ENCODE measurements around the gene MXD1.
A peak's percentile ranks its signal among the peaks of the same experiment; 100 is the strongest.

The MXD1 gene

GRCh38 chr2:69947325-69947931, 32.5 kb downstream of the MXD1 start:
- no peak overlapping the region for H4K8ac ChIP-seq (ENCODE audit: low read depth, low read length)
- no peak overlapping the region for H2BK12ac ChIP-seq (ENCODE audit: low read length)
- no peak overlapping the region for H3K23ac ChIP-seq (ENCODE audit: low read depth, low read length, poor library complexity)
- no peak overlapping the region for H2BK5ac ChIP-seq (ENCODE audit: low read length)
- DNase-seq (ENCODE audit: low spot score): no peak
- H3K14ac ChIP-seq (ENCODE audit: low read length): no peak overlapping the region
- H2AFZ ChIP-seq (ENCODE audit: low read length): no peak overlapping the region
- H3K4me1 ChIP-seq (ENCODE audit: control insufficient read depth in 2 of 2, insufficient read depth in 1 of 2, low read depth in 1 of 2, low read length in 2 of 2): peaks cover 0 to 11% of the 10 kb centered on the region in 2 donors
- no peak overlapping the region for H2BK15ac ChIP-seq (ENCODE audit: low read length)
- no CpG with 5 or more reads among the region's 4 CpGs for WGBS, 2 donors (ENCODE audit: extremely low coverage in 2 of 2, insufficient read length in 2 of 2, insufficient replicate concordance in 1 of 2)
- H2AK5ac ChIP-seq (ENCODE audit: low read depth, low read length): no peak overlapping the region
- peaks cover 0 to 3% of the 10 kb centered on the region in 2 donors for H3K36me3 ChIP-seq (replicated peaks in 1 of 2; ENCODE audit: control insufficient read depth in 2 of 2, insufficient read depth in 2 of 2, low read length in 2 of 2)
- no peak overlapping the region for H2BK120ac ChIP-seq (ENCODE audit: low read depth, low read length)
- peaks cover 0 to 1% of the 10 kb centered on the region in 2 donors for H3K9me3 ChIP-seq (replicated peaks in 1 of 2; ENCODE audit: control insufficient read depth in 2 of 2, insufficient read depth in 1 of 2, low read depth in 1 of 2, low read length in 2 of 2)
- H3K27ac ChIP-seq (replicated peaks; ENCODE audit: low read length): no peak overlapping the region
- H3K79me1 ChIP-seq (ENCODE audit: low read depth, low read length): no peaks in the 10 kb centered on the region
- H3K9ac ChIP-seq (ENCODE audit: low read depth, low read length, poor library complexity): no peak overlapping the region
- no peak overlapping the region for H4K91ac ChIP-seq (ENCODE audit: low read depth, low read length, poor library complexity)
- H3K4me3 ChIP-seq (ENCODE audit: low read length in 2 of 2): no peak overlapping the region
- H3K4ac ChIP-seq (ENCODE audit: low read length): no peak overlapping the region
- no peak overlapping the region for H3K4me2 ChIP-seq (ENCODE audit: insufficient read depth, low read length, poor library complexity, severe bottlenecking)
- H3K27me3 ChIP-seq (ENCODE audit: control insufficient read depth in 3 of 3, insufficient read depth in 3 of 3, low read depth in 1 of 3, low read length in 3 of 3): no peaks in the 10 kb centered on the region
- no peak overlapping the region for H3K18ac ChIP-seq (ENCODE audit: low read length)

- no peak overlapping the region for H2BK120ac ChIP-seq (ENCODE audit: low read depth, low read length)
- H3K9me3 ChIP-seq (replicated peaks in 1 of 2; ENCODE audit: control insufficient read depth in 2 of 2, insufficient read depth in 1 of 2, low read depth in 1 of 2, low read length in 2 of 2): peaks cover 0 to under 1% of the 10 kb centered on the region in 2 donors
- no peak overlapping the region for H3K4ac ChIP-seq (ENCODE audit: low read length)
- no CpG with 5 or more reads among the region's 35 CpGs for WGBS, 2 donors (ENCODE audit: extremely low coverage in 2 of 2, insufficient read length in 2 of 2, insufficient replicate concordance in 1 of 2)
- no peak overlapping the region for H4K91ac ChIP-seq (ENCODE audit: low read depth, low read length, poor library complexity)
- H4K8ac ChIP-seq (ENCODE audit: low read depth, low read length): no peak overlapping the region
- H3K18ac ChIP-seq (ENCODE audit: low read length): peak overlapping the region; percentile 76
- no peak overlapping the region for H3K4me3 ChIP-seq (ENCODE audit: low read length in 2 of 2)
- H3K79me1 ChIP-seq (ENCODE audit: low read depth, low read length): no peaks in the 10 kb centered on the region
- H2BK5ac ChIP-seq (ENCODE audit: low read length): no peak overlapping the region
- H3K14ac ChIP-seq (ENCODE audit: low read length): no peak overlapping the region
- no peak overlapping the region for H3K9ac ChIP-seq (ENCODE audit: low read depth, low read length, poor library complexity)
- H3K4me2 ChIP-seq (ENCODE audit: insufficient read depth, low read length, poor library complexity, severe bottlenecking): no peak overlapping the region
- H3K36me3 ChIP-seq (replicated peaks in 1 of 2; ENCODE audit: control insufficient read depth in 2 of 2, insufficient read depth in 2 of 2, low read length in 2 of 2): no peaks in the 10 kb centered on the region
- H2BK12ac ChIP-seq (ENCODE audit: low read length): no peak overlapping the region
- no peak overlapping the region for H3K27ac ChIP-seq (replicated peaks; ENCODE audit: low read length)
- DNase-seq (ENCODE audit: low spot score): no peak
- peak overlapping the region; percentile 10 for H3K23ac ChIP-seq (ENCODE audit: low read depth, low read length, poor library complexity)
- peak overlapping the region; percentile 18 for H2AK5ac ChIP-seq (ENCODE audit: low read depth, low read length)
- peaks cover 0 to 9% of the 10 kb centered on the region in 2 donors for H3K4me1 ChIP-seq (ENCODE audit: control insufficient read depth in 2 of 2, insufficient read depth in 1 of 2, low read depth in 1 of 2, low read length in 2 of 2)
- no peaks in the 10 kb centered on the region for H3K27me3 ChIP-seq (ENCODE audit: control insufficient read depth in 3 of 3, insufficient read depth in 3 of 3, low read depth in 1 of 3, low read length in 3 of 3)
- peak overlapping the region; percentile 23 for H2AFZ ChIP-seq (ENCODE audit: low read length)
- no peak overlapping the region for H2BK15ac ChIP-seq (ENCODE audit: low read length)
Observed at GRCh38 chr2:69948032-69948962, 33.4 kb downstream of the MXD1 start.

GRCh38 chr2:69948963-69949645, 34.2 kb downstream of the MXD1 start:
- no peak for DNase-seq (ENCODE audit: low spot score)
- Histone ChIP-seq H3K14ac (ENCODE audit: low read length) (no peak overlapping the region), H2BK15ac (ENCODE audit: low read length) (no peak overlapping the region), H3K4me3 (ENCODE audit: low read length in 2 of 2) (no peak overlapping the region), H3K9ac (ENCODE audit: low read depth, low read length, poor library complexity) (no peak overlapping the region), H2BK12ac (ENCODE audit: low read length) (no peak overlapping the region), H2BK120ac (ENCODE audit: low read depth, low read length) (no peak overlapping the region), H2BK5ac (ENCODE audit: low read length) (no peak overlapping the region), H3K18ac (ENCODE audit: low read length) (no peak overlapping the region), H2AK5ac (ENCODE audit: low read depth, low read length) (no peak overlapping the region), H3K4me1 (ENCODE audit: control insufficient read depth in 2 of 2, insufficient read depth in 1 of 2, low read depth in 1 of 2, low read length in 2 of 2) (peaks cover 0 to 7% of the 10 kb centered on the region in 2 donors), H3K79me1 (ENCODE audit: low read depth, low read length) (no peaks in the 10 kb centered on the region), H3K9me3 (replicated peaks in 1 of 2; ENCODE audit: control insufficient read depth in 2 of 2, insufficient read depth in 1 of 2, low read depth in 1 of 2, low read length in 2 of 2) (no peaks in the 10 kb centered on the region), H2AFZ (ENCODE audit: low read length) (no peak overlapping the region), H3K4me2 (ENCODE audit: insufficient read depth, low read length, poor library complexity, severe bottlenecking) (no peak overlapping the region), H3K23ac (ENCODE audit: low read depth, low read length, poor library complexity) (no peak overlapping the region), H4K91ac (ENCODE audit: low read depth, low read length, poor library complexity) (no peak overlapping the region), H3K4ac (ENCODE audit: low read length) (no peak overlapping the region), H3K27me3 (ENCODE audit: control insufficient read depth in 3 of 3, insufficient read depth in 3 of 3, low read depth in 1 of 3, low read length in 3 of 3) (no peaks in the 10 kb centered on the region), H3K36me3 (replicated peaks in 1 of 2; ENCODE audit: control insufficient read depth in 2 of 2, insufficient read depth in 2 of 2, low read length in 2 of 2) (no peaks in the 10 kb centered on the region), H4K8ac (ENCODE audit: low read depth, low read length) (no peak overlapping the region), H3K27ac (replicated peaks; ENCODE audit: low read length) (no peak overlapping the region)
- no CpG with 5 or more reads among the region's 21 CpGs for WGBS, 2 donors (ENCODE audit: extremely low coverage in 2 of 2, insufficient read length in 2 of 2, insufficient replicate concordance in 1 of 2)

DNA sequence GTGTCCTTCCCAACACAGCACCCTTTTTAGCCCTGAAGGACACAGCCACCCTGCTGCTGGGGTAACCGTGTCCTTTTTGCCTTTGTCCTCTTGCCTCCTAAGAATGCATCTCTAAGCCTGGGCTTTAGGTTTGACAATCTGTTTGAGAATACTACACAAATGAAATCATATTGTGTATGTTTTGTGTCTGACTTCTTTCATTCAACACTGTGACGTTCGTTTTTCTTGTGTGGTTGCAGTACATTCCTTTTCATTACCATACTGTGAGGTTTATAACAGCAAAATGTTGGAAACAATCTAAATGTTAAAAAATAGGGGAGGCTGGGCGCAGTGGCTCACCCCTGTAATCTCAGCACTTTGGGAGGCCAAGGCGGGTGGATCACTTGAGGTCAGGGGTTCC, 35.3 kb downstream of the MXD1 start:
- WGBS, 2 donors (ENCODE audit: extremely low coverage in 2 of 2, insufficient read length in 2 of 2, insufficient replicate concordance in 1 of 2): no CpG with 5 or more reads among the region's 5 CpGs
- H3K79me1 ChIP-seq (ENCODE audit: low read depth, low read length): no peaks in the 10 kb centered on the region
- no peak overlapping the region for H2AK5ac ChIP-seq (ENCODE audit: low read depth, low read length)
- H3K9ac ChIP-seq (ENCODE audit: low read depth, low read length, poor library complexity): no peak overlapping the region
- no peaks in the 10 kb centered on the region for H3K9me3 ChIP-seq (replicated peaks in 1 of 2; ENCODE audit: control insufficient read depth in 2 of 2, insufficient read depth in 1 of 2, low read depth in 1 of 2, low read length in 2 of 2)
- H3K23ac ChIP-seq (ENCODE audit: low read depth, low read length, poor library complexity): no peak overlapping the region
- no peak overlapping the region for H4K8ac ChIP-seq (ENCODE audit: low read depth, low read length)
- H3K27me3 ChIP-seq (ENCODE audit: control insufficient read depth in 3 of 3, insufficient read depth in 3 of 3, low read depth in 1 of 3, low read length in 3 of 3): no peaks in the 10 kb centered on the region
- no peak overlapping the region for H2BK15ac ChIP-seq (ENCODE audit: low read length)
- H3K4me1 ChIP-seq (ENCODE audit: control insufficient read depth in 2 of 2, insufficient read depth in 1 of 2, low read depth in 1 of 2, low read length in 2 of 2): peaks cover 0 to 7% of the 10 kb centered on the region in 2 donors
- no peak overlapping the region for H2AFZ ChIP-seq (ENCODE audit: low read length)
- no peak overlapping the region for H3K4me3 ChIP-seq (ENCODE audit: low read length in 2 of 2)
- H3K4me2 ChIP-seq (ENCODE audit: insufficient read depth, low read length, poor library complexity, severe bottlenecking): no peak overlapping the region
- H3K4ac ChIP-seq (ENCODE audit: low read length): no peak overlapping the region
- no peaks in the 10 kb centered on the region for H3K36me3 ChIP-seq (replicated peaks in 1 of 2; ENCODE audit: control insufficient read depth in 2 of 2, insufficient read depth in 2 of 2, low read length in 2 of 2)
- no peak overlapping the region for H4K91ac ChIP-seq (ENCODE audit: low read depth, low read length, poor library complexity)
- H2BK5ac ChIP-seq (ENCODE audit: low read length): no peak overlapping the region
- no peak overlapping the region for H3K27ac ChIP-seq (replicated peaks; ENCODE audit: low read length)
- no peak overlapping the region for H2BK12ac ChIP-seq (ENCODE audit: low read length)
- no peak overlapping the region for H3K14ac ChIP-seq (ENCODE audit: low read length)
- DNase-seq (ENCODE audit: low spot score): no peak
- H3K18ac ChIP-seq (ENCODE audit: low read length): no peak overlapping the region
- H2BK120ac ChIP-seq (ENCODE audit: low read depth, low read length): no peak overlapping the region

Data from neuronal stem cell (in vitro differentiated cells).